Activated CD4-positive, alpha-beta T cell treated with anti-CD3 and anti-CD28 coated beads for 4 hours (primary cell): ENCODE data around the gene WNT9B.
"Not testable (repeated sequence)": the region's sequence is repeated elsewhere in the genome, so short reads cannot be mapped to it uniquely, and the experiment has no call there.

Experiments used
- DNase-seq, 2 donors: peaks; one replicate each; pipeline ENCODE4 v3.0.0-alpha.2; 2020

The WNT9B gene

GRCh38 chr17:46916623-46917022 lies 65.2 kb downstream of the WNT9B start:
- DNase-seq, result no peak

DNA sequence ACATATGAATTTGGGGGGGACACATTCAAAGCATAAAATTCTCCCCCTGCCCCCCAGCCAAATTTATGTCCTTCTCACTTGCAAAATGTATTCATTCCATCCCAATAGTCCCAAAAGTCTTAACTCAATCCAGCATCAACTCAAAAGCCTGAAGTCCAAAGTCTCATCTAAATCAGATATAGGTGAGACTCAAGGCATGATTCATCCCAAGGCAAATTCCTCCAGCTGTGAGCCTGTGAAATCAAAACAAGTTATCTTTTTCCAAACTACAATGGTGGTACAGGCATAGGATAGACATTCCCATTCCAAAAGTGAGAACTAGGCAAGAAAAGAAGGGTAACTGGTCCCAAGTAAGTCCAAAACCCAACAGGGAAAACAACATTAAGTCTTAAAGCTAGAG lies 65.7 kb downstream of the WNT9B start:
- DNase-seq, result no peak

- DNase-seq, result no peak
These were observed 66.1 kb downstream of the WNT9B start for GRCh38 chr17:46917516-46917915.

DNA sequence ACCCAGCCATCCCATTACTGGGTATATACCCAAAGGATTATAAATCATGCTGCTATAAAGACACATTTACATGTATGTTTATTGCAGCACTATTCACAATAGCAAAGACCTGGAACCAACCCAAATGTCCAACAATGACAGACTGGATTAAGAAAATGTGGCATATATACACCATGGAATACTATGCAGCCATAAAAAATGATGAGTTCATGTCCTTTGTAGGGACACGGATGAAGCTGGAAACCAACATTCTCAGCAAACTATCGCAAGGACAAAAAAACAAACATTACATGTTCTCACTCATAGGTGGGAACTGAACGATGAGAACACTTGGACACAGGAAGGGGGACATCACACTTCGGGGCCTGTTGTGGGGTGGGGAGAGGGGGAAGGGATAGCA lies 70.6 kb downstream of the WNT9B start:
- DNase-seq, result not testable (repeated sequence)

- no peak for DNase-seq
These were observed 71.1 kb downstream of the WNT9B start for GRCh38 chr17:46922487-46922803.

GRCh38 chr17:46922804-46923635 lies 71.6 kb downstream of the WNT9B start, which contains the start of gene GOSR2:
Gene GOSR2, plus strand, starts transcription at chr17:46923160. Its CDS starts 33 bp downstream, at chr17:46923193.
- peak; percentile 87 to 90 for DNase-seq

GRCh38 chr17:46925185-46925868 lies 73.9 kb downstream of the WNT9B start:
- no peak for DNase-seq

- DNase-seq, result no peak
These were observed 77.3 kb downstream of the WNT9B start for GRCh38 chr17:46928467-46929261.

DNA sequence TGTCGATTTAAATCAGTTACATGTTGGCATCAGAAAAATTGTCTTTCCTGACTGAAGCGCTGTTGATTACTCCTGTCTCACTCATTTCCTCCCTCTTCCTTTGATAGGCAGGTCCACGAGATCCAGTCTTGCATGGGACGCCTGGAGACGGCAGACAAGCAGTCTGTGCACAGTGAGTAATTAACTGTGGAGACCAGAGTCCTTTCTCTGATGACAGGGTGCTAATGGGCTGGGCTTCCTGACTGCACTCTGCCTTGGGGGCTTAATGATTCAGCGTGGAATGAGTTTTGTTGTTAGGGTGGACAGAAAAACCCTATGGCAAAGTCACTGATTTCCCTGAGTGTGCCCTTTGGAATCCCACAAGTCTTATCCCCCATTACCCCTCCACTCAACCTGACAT lies 78.0 kb downstream of the WNT9B start:
- DNase-seq, result no peak

- no peak for DNase-seq
These were observed 78.7 kb downstream of the WNT9B start for GRCh38 chr17:46930051-46930450.

GRCh38 chr17:46931596-46931995 lies 80.2 kb downstream of the WNT9B start:
- no peak for DNase-seq

GRCh38 chr17:46935658-46936266 lies 84.4 kb downstream of the WNT9B start:
- no peak for DNase-seq
